Parathyroid adenoma (tissue), 2 donors: ENCODE measurements around the gene EGFR.

Source experiments
- H2AFZ ChIP-seq: fragments of 300-600 bp; sonication (generic); one replicate; pipeline ENCODE4 v1.7.0; 2017; ENCODE audit warnings: antibody characterized with exemption, mild to moderate bottlenecking
- H3K27ac ChIP-seq: fragments of 300-600 bp; sonication (generic); one replicate; pipeline ENCODE4 v1.7.0; 2017
- H3K27me3 ChIP-seq: fragments of 300-600 bp; sonication (generic); one replicate; pipeline ENCODE4 v1.7.0; 2017; ENCODE audit warnings: low read length; ENCODE audit not compliant: control insufficient read depth, insufficient read depth
- H3K36me3 ChIP-seq: fragments of 300-600 bp; sonication (generic); one replicate; pipeline ENCODE4 v1.7.0; 2017; ENCODE audit warnings: low read length; ENCODE audit not compliant: control insufficient read depth, insufficient read depth
- H3K4me1 ChIP-seq: fragments of 300-600 bp; sonication (generic); one replicate; pipeline ENCODE4 v1.7.0; 2017; ENCODE audit warnings: control low read depth
- H3K4me2 ChIP-seq: fragments of 300-600 bp; sonication (generic); one replicate; pipeline ENCODE4 v1.7.0; 2017; ENCODE audit warnings: low read length
- H3K4me3 ChIP-seq: fragments of 300-600 bp; sonication (generic); one replicate; pipeline ENCODE4 v1.7.0; 2017; ENCODE audit warnings: low read depth, low read length
- H3K79me2 ChIP-seq: fragments of 300-600 bp; sonication (generic); one replicate; pipeline ENCODE4 v1.7.0; 2017; ENCODE audit warnings: control low read depth
- H3K9ac ChIP-seq: fragments of 300-600 bp; sonication (generic); one replicate; pipeline ENCODE4 v1.7.0; 2017; ENCODE audit warnings: mild to moderate bottlenecking
- H3K9me3 ChIP-seq: fragments of 300-600 bp; sonication (generic); one replicate; pipeline ENCODE4 v1.7.0; 2017; ENCODE audit warnings: low read length; ENCODE audit not compliant: control insufficient read depth
- TF ChIP-seq, protein P1 (sequence below): fragments of 300-600 bp; sonication (generic); IDR thresholded peaks from one replicate; pipeline ENCODE4 v1.7.0; 2017; ENCODE audit warnings: antibody characterized with exemption, mild to moderate bottlenecking
- donor health status: primary hyperparathyroidism.

Gene EGFR

GRCh38 chr7:55052081-55052480 is 33.3 kb downstream of the EGFR start:
- Histone ChIP-seq H2AFZ (no peak overlapping the region), H3K9me3 (no peaks in the 10 kb centered on the region), H3K27ac (no peak overlapping the region), H3K27me3 (no peaks in the 10 kb centered on the region), H3K4me2 (no peak overlapping the region), H3K79me2 (no peaks in the 10 kb centered on the region), H3K36me3 (no peaks in the 10 kb centered on the region), H3K9ac (no peak overlapping the region), H3K4me3 (no peak overlapping the region), H3K4me1 (peaks cover 6% of the 10 kb centered on the region)
- TF ChIP-seq, protein P1, sequence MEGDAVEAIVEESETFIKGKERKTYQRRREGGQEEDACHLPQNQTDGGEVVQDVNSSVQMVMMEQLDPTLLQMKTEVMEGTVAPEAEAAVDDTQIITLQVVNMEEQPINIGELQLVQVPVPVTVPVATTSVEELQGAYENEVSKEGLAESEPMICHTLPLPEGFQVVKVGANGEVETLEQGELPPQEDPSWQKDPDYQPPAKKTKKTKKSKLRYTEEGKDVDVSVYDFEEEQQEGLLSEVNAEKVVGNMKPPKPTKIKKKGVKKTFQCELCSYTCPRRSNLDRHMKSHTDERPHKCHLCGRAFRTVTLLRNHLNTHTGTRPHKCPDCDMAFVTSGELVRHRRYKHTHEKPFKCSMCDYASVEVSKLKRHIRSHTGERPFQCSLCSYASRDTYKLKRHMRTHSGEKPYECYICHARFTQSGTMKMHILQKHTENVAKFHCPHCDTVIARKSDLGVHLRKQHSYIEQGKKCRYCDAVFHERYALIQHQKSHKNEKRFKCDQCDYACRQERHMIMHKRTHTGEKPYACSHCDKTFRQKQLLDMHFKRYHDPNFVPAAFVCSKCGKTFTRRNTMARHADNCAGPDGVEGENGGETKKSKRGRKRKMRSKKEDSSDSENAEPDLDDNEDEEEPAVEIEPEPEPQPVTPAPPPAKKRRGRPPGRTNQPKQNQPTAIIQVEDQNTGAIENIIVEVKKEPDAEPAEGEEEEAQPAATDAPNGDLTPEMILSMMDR, result no peak

DNA sequence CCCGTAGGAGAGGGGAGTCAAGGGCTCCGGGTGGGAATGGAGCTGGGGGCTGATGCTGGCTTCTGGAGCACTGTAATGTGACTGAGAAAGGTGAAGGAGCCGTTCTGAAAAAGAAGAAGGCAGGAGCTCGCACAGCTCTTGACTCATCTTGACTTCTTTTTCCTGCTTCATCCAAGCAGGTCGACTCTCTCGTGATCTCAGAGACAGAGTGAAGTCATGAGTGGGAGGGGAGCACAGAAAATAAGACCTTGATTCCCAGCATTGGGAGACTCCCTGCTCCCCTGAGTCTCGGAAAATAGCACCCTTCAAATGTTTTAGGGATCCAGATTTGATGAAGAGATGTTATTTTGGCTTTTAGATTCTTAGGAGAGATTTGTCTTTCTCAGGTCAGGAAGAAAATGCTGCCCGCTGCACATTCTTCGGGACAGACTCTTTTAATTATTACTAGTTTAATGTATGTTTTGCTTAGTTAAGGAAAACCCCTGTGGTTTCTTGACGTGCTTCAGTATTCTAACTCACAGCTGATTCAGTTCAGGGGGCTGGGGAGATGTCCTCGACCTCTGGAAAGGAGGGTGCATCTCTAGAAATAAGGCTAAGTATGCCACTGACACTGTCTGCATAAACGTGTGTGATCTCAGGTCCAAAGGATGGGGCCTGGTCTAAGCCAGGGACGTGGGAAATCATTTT is 34.1 kb downstream of the EGFR start:
- Histone ChIP-seq H2AFZ (no peak overlapping the region), H3K4me1 (peaks cover 6% of the 10 kb centered on the region), H3K27me3 (no peaks in the 10 kb centered on the region), H3K79me2 (no peaks in the 10 kb centered on the region), H3K4me2 (no peak overlapping the region), H3K27ac (no peak overlapping the region), H3K9ac (no peak overlapping the region), H3K4me3 (no peak overlapping the region), H3K36me3 (no peaks in the 10 kb centered on the region), H3K9me3 (no peaks in the 10 kb centered on the region)
- TF ChIP-seq, protein P1, result no peak

DNA sequence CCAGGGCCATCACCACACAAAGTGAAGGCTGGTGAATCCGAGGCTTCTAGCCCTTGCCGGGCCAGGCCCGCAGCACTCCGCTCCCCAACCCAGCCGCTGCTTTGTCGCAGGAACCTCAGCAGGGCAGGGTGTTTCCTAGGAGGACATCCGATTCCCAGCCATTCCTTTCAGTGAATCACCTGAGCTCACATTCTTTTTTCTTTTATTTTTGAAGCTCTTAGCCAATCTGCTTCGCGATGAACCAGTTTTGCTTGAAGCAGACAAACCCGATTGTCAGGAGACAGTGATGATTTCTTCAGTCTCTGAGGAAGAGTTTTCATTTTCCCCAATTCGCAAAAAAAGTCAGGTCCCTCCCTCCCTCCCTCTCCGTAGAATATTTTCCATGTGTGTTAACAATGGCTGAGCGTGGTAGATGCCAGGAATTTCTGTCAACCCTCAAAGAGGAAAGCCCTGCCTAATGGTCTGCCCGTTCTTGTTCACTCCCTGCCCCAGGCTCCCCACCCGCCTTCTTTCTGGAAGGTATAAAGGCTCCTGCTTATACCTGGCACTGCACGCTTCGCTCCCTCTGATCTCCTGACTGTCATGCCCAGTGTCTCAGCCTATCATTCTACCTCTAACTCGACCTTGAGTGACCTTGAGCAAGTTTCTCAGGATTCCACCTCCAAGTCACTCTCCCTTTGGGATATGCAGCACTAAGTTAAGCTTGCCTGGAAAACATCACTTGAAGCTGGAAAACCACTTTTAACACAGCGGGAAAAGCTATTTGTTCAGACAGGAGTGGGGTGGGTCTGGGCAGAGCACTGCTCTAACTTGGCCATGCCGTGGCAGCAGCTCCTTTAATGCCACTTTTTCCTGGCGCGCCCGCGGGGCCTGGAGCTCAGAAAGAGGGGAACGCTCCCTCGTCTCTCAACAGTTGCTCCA is 35.1 kb downstream of the EGFR start:
- Histone ChIP-seq H3K9me3 (no peaks in the 10 kb centered on the region), H3K27me3 (no peaks in the 10 kb centered on the region), H3K4me3 (no peak overlapping the region), H3K9ac (no peak overlapping the region), H3K4me1 (no peaks in the 10 kb centered on the region), H3K27ac (no peak overlapping the region), H3K36me3 (no peaks in the 10 kb centered on the region), H3K4me2 (no peak overlapping the region), H3K79me2 (no peaks in the 10 kb centered on the region), H2AFZ (no peak overlapping the region)
- TF ChIP-seq, protein P1, result no peak

GRCh38 chr7:55054758-55055157 is 35.9 kb downstream of the EGFR start:
- Histone ChIP-seq H3K9me3 (no peaks in the 10 kb centered on the region), H3K4me2 (no peak overlapping the region), H3K9ac (no peak overlapping the region), H3K27ac (no peak overlapping the region), H3K36me3 (no peaks in the 10 kb centered on the region), H3K79me2 (no peaks in the 10 kb centered on the region), H3K27me3 (no peaks in the 10 kb centered on the region), H3K4me3 (no peak overlapping the region), H3K4me1 (no peaks in the 10 kb centered on the region), H2AFZ (no peak overlapping the region)
- TF ChIP-seq, protein P1, result no peak
